Activated naive CD8-positive, alpha-beta T cell treated with anti-CD3 and anti-CD28 coated beads for 36 hours (primary cell): ENCODE measurements around the gene COQ3. TPM values are rescaled to one million over a fixed set of nuclear protein-coding genes. Genes with fewer than 3 reads are reported as not detected.

ENCODE experiments used
- DNase-seq: peaks from one replicate; pipeline ENCODE4 v3.0.0; 2021
- H3K27ac Mint-ChIP-seq: one replicate; pipeline ENCODE4 v1.8.0; 2022; ENCODE audit warnings: mild to moderate bottlenecking, moderate library complexity, mixed read lengths
- H3K27me3 Mint-ChIP-seq: one replicate; pipeline ENCODE4 v1.8.0; 2022; ENCODE audit warnings: mild to moderate bottlenecking, mixed read lengths
- H3K36me3 Mint-ChIP-seq: one replicate; pipeline ENCODE4 v1.8.0; 2021; ENCODE audit warnings: mild to moderate bottlenecking, mixed read lengths
- H3K4me1 Mint-ChIP-seq: one replicate; pipeline ENCODE4 v1.8.0; 2021; ENCODE audit warnings: mixed read lengths
- H3K4me3 Mint-ChIP-seq: one replicate; pipeline ENCODE4 v1.8.0; 2022; ENCODE audit warnings: mild to moderate bottlenecking, moderate library complexity, mixed read lengths
- H3K9me3 Mint-ChIP-seq: one replicate; pipeline ENCODE4 v1.8.0; 2022; ENCODE audit warnings: mixed read lengths
- total RNA-seq, 2 experiments: library from RNA; stranded (reverse); gene quantifications; one replicate each; pipeline ENCODE4 v1.2.3, GENCODE V29; 2021

COQ3 gene, protein sequence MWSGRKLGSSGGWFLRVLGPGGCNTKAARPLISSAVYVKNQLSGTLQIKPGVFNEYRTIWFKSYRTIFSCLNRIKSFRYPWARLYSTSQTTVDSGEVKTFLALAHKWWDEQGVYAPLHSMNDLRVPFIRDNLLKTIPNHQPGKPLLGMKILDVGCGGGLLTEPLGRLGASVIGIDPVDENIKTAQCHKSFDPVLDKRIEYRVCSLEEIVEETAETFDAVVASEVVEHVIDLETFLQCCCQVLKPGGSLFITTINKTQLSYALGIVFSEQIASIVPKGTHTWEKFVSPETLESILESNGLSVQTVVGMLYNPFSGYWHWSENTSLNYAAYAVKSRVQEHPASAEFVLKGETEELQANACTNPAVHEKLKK
- 10 to 100 TPM; 21.0 to 23.8 TPM for total RNA-seq

DNA sequence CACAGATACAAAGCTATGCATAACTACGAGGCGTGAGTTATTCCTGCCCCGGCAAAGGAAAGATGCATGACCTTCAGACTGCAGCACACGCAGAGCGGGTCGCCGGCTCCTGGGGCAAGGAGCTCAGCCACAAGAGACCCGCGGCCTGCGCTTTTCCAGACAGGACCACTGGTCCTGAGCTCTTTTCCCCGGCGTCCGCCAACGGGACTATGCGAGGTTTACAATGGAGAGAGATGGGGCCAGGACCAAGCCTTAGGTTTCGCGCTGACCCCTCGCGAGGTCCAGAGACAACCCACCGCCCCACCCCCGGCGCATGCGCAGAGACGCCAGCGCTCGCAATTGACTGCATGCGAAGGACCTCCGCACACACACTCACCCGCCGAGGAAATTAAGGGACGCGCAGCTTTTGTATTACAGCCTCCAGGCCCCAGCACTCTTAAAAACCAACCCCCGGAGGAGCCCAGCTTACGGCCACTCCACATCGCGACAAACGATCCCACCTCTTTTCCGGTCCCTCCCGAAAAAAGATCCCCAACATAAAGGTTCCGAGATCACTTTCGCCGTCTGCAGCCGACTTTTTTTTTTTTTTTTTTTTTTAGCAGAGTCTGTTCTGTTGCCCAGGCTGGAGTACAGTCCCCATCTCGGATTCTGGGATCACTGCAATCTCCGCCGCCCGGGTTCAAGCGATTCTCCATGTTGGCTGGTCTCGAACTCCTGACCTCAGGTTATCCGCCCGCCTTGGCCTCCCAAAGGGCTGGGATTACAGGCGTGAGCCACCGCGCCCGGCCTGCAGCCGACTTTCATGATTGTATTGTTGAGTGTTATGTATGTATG, at the start of gene COQ3:
Gene COQ3, minus strand, starts transcription at position 498 of the 834 bp plus-strand sequence. Its CDS starts 16 bp downstream, at position 482.
- peaks cover 15% of the 10 kb centered on the region for H3K4me1 Mint-ChIP-seq
- no peaks in the 10 kb centered on the region for H3K27me3 Mint-ChIP-seq
- peak; percentile 72 for DNase-seq
- H3K27ac Mint-ChIP-seq: peak within 1 kb of the TSS; percentile 91
- H3K9me3 Mint-ChIP-seq: no peaks in the 10 kb centered on the region
- H3K36me3 Mint-ChIP-seq: peaks cover 6% of the 10 kb centered on the region
- peak within 1 kb of the TSS; percentile 93 for H3K4me3 Mint-ChIP-seq

DNA sequence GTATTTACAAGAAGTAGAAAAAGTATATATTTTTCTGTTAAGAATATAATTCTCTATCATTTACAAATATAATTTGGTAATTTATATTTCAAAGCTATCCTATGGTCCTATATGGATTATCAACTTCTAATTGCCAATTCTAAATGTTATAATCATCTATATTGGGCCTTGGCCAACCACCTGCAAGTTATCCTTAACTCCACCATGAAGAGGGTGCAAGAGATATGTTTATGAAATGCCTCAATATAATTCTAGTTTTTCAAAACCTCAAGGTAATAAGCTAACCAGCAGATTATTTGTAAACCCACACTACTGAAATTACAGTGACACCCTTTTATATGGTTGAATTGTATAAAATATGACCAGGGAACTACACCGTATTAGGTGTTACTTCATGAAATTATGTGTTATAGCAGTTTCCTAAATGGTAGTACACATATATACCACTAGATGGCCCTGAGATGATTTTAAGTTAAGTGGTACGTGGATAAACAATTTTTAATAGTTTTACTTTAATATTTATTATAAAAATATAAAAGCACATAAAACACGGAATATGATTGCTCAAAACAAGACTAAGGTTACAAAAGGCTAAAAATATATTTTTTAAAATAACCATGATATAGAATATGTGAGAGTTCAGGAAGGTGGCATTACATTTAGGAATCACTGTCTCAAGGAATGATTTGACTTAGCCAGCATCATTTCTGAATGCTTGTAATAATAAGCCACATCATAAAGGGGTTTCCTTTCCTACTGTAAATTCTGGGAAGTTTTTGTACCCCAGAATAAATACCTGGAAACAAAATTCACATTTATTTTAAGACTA, 40.9 kb upstream of the COQ3 start:
- no peaks in the 10 kb centered on the region for H3K9me3 Mint-ChIP-seq
- no peak overlapping the region for H3K4me3 Mint-ChIP-seq
- no peaks in the 10 kb centered on the region for H3K27me3 Mint-ChIP-seq
- DNase-seq: no peak
- H3K27ac Mint-ChIP-seq: no peak overlapping the region
- H3K36me3 Mint-ChIP-seq: peaks cover 5% of the 10 kb centered on the region
- H3K4me1 Mint-ChIP-seq: no peaks in the 10 kb centered on the region

DNA sequence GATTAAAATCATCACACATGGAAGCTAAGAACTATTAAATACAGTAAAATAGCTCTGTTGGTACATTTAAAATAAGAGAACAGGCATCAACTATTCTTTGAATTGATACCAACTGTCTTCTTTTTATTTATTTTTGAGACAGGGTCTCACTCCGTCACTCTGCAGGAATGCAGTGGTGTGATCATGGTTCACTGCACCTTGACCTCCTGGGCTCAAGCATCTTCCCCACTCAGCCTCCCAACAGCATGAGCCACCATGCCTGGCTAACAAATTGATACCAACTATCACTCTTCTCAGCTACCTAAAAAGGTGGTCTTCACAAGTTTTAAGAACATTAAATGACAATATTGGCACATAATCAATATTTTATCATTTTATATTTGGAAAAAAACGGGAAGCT, 38.9 kb upstream of the COQ3 start:
- Mint-ChIP-seq H3K27me3 (no peaks in the 10 kb centered on the region), H3K9me3 (no peaks in the 10 kb centered on the region), H3K4me1 (peaks cover 2% of the 10 kb centered on the region), H3K27ac (no peak overlapping the region), H3K36me3 (peaks cover 4% of the 10 kb centered on the region), H3K4me3 (no peak overlapping the region)
- DNase-seq: no peak

DNA sequence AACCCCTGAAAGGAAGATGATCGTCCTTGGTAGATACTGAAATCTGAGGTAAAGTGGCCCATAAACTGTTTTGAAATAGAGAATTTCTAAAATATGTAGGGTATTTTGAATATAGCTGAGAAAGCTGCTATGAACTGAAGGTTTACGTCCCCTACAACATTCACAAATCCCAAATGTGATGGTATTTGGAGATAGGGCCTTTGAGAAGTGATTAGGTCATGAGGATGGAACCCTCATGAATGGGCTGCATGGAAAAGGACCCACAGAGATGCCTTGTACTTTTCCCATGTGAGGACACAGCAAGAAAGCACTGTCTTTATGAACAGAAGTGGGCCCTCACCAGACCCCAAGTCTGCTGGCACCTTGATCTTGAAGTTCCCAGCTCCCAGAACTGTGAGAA, 37.9 kb upstream of the COQ3 start:
- H3K27me3 Mint-ChIP-seq: no peaks in the 10 kb centered on the region
- H3K27ac Mint-ChIP-seq: no peak overlapping the region
- H3K4me1 Mint-ChIP-seq: peaks cover 11% of the 10 kb centered on the region
- H3K4me3 Mint-ChIP-seq: no peak overlapping the region
- H3K36me3 Mint-ChIP-seq: peaks cover 10% of the 10 kb centered on the region
- DNase-seq: no peak
- no peaks in the 10 kb centered on the region for H3K9me3 Mint-ChIP-seq

DNA sequence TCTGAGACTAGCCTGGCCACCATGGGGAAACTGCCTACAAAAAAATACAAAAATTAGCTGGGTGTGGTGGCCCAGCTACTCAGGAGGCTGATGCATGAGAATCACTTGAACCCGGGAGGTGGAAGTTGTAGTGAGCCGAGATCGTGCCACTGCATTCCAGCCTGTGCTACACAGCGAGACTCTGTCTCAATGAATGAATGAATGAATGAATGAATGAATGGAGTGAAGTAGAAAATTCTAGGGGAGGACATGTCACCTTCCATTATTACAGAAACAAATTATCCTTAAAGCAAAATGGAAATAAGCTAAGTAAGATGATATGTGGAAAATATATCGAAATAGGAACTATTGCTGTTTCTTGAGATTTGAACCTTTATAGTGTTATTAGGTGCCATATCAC, 34.0 kb upstream of the COQ3 start:
- Mint-ChIP-seq H3K27ac (no peak overlapping the region), H3K36me3 (peaks cover 26% of the 10 kb centered on the region), H3K27me3 (no peaks in the 10 kb centered on the region)

DNA sequence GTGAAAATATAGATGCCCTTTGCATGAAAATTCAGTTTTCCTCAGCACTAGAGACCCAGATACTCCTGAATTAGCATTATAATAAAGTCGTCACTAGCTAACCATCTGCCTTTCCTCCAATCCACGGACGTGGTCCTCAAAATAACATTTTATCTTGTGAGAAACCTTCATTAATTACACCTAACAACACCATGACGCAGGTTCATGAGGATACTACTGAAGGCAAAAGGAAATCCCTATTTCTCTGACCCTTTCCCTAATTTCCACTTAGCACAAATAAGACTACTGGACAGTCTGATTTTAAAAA, 32.4 kb upstream of the COQ3 start:
- DNase-seq: no peak
- Mint-ChIP-seq H3K4me1 (peaks cover 44% of the 10 kb centered on the region), H3K9me3 (no peaks in the 10 kb centered on the region), H3K27ac (peak overlapping the region; percentile 99), H3K27me3 (no peaks in the 10 kb centered on the region), H3K4me3 (peak overlapping the region; percentile 99), H3K36me3 (peaks cover 38% of the 10 kb centered on the region)

More for the DNA sequence above, 34.0 kb upstream of the COQ3 start:
- Mint-ChIP-seq H3K4me1 (peaks cover 35% of the 10 kb centered on the region), H3K4me3 (no peak overlapping the region), H3K9me3 (no peaks in the 10 kb centered on the region)
- DNase-seq: no peak

DNA sequence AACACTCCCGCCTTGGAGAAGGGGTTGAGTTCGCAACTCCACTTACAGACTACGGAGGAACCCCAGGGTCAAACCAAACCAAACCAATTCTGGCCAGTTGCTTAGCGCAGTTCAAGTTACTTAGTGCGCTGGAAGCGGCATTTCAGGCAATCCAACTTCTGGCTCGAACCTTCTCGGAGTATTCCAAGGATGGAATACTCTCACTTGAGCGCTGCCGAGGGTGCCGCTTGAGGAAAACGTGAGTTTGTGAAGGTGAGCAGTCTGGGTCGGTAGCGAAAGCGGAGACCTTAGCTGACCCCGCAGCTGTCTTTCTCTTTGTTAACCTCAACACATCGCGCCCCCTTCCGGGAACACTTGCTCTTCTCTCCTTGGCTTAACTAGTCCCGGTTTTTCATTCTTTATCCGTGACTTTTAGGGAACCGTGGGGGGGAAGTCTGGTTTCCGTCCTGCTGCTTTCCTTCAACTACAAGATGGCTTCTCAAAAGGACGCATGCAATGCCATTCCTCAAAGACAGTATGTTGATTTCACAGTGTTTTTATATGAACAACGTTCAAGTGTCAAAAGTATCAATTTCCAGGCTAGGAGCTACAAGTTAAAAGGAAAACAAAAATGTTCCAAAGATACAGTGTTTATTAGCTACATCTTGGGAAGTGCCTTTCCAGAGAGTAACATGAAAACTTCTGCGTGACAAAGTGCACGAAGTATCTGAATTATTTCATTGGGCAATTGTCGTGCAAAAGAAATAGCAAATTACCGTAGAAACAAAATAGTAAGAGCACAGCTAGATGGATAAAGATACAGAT, 31.9 kb upstream of the COQ3 start:
- H3K4me1 Mint-ChIP-seq: peaks cover 50% of the 10 kb centered on the region
- H3K9me3 Mint-ChIP-seq: no peaks in the 10 kb centered on the region
- peak overlapping the region; percentile 99 for H3K4me3 Mint-ChIP-seq
- H3K27me3 Mint-ChIP-seq: no peaks in the 10 kb centered on the region
- peaks cover 41% of the 10 kb centered on the region for H3K36me3 Mint-ChIP-seq
- peak; percentile 60 for DNase-seq
- H3K27ac Mint-ChIP-seq: peak overlapping the region; percentile 99

DNA sequence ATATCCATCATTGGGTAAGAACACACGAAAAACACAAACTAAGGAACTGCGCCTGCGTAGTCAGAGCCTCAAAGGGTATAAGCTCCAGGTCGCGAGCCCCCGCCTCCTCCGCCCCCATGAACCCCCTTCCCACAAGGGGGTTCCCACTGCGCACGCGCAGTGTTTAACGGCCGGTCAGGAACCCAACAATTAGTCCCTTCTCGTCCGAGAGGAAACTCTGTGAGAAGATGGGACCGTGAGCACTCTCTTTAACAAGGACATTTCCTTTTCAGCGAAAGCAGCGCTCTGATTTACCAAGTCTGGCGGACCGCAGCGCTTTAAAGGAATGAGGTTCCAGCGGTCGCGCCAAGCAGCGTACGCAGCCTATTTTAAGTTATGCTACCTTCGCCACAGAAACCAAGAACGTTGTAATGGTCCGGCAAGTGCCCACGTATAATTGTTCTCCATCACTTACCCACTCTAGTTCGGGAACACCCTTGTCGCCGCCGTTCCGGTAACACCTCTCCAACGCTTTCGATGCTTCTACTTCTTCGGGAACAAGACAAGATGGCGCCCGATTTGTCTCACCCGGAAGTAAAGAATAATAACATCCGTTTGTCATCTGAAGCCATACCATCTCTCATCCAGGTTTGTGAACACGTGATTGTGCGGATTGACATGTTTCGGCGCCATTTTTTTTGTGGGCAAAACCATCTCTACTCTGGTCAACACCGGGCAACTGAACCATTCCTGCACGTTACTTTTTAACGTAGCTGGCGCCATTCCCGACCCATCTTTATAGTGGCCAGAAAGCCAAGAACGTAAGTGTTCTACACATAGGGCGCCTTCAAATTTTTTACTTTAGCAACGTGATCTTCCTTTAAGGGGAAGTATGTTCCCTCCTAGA, 31.0 kb upstream of the COQ3 start, which contains the start of gene PNISR:
Gene PNISR, minus strand, starts transcription at position 548 of the 886 bp plus-strand sequence. CDS start 10,649 bp downstream, outside the sequence.
- H3K4me1 Mint-ChIP-seq: peaks cover 56% of the 10 kb centered on the region

DNA sequence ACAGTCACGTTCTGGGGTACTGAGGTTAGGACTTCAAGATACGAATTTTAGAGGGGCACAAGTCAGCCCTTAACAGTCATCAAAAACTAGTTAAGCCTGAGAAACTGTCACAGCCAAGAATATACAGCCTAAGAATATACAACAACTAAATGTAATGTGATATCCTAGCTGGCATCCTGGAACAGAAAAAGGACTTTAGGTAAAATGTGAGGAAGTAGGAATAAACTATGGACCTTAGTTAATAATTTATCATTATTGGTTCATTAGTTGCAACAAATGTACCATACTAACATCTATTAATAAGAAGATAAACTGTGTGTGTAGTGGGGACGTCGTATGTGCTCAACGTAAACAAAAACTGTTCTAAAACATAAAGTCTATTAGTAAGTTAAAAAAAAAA, 30.0 kb upstream of the COQ3 start:
- H3K9me3 Mint-ChIP-seq: no peaks in the 10 kb centered on the region
- peak overlapping the region; percentile 43 for H3K27ac Mint-ChIP-seq
- peaks cover 41% of the 10 kb centered on the region for H3K36me3 Mint-ChIP-seq
- no peak for DNase-seq
- H3K27me3 Mint-ChIP-seq: no peaks in the 10 kb centered on the region
- H3K4me1 Mint-ChIP-seq: peaks cover 59% of the 10 kb centered on the region
- H3K4me3 Mint-ChIP-seq: peak overlapping the region; percentile 99

More for the DNA sequence above, 31.0 kb upstream of the COQ3 start, which contains the start of gene PNISR:
- H3K36me3 Mint-ChIP-seq: peaks cover 41% of the 10 kb centered on the region
- DNase-seq: peak; percentile 83
- H3K9me3 Mint-ChIP-seq: no peaks in the 10 kb centered on the region
- peak within 1 kb of the TSS; percentile 99 for H3K27ac Mint-ChIP-seq
- H3K4me3 Mint-ChIP-seq: peak within 1 kb of the TSS; percentile 99
- no peaks in the 10 kb centered on the region for H3K27me3 Mint-ChIP-seq

DNA sequence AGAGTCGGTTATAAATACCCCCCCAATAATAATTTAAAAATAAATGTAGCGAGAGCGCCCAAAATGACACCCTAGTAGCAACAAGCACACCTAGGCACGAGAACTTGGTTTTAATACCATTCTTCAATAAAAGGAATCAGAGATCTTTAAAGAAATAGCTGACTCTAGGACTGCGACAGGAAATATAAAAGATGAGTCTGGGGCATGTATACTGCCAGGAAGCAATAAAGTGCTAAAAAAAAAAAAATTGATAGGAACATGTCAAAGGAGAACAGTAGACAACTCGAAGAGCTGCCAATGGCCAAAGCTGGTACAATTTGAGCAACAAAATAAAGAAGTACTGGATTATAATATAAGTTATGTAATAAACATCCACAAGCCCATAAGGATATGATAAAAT, 28.9 kb upstream of the COQ3 start:
- peaks cover 61% of the 10 kb centered on the region for H3K4me1 Mint-ChIP-seq
- H3K4me3 Mint-ChIP-seq: peak overlapping the region; percentile 99
- H3K27me3 Mint-ChIP-seq: no peaks in the 10 kb centered on the region
- peaks cover 44% of the 10 kb centered on the region for H3K36me3 Mint-ChIP-seq
- H3K27ac Mint-ChIP-seq: peak overlapping the region; percentile 60
- H3K9me3 Mint-ChIP-seq: no peaks in the 10 kb centered on the region
- DNase-seq: no peak

DNA sequence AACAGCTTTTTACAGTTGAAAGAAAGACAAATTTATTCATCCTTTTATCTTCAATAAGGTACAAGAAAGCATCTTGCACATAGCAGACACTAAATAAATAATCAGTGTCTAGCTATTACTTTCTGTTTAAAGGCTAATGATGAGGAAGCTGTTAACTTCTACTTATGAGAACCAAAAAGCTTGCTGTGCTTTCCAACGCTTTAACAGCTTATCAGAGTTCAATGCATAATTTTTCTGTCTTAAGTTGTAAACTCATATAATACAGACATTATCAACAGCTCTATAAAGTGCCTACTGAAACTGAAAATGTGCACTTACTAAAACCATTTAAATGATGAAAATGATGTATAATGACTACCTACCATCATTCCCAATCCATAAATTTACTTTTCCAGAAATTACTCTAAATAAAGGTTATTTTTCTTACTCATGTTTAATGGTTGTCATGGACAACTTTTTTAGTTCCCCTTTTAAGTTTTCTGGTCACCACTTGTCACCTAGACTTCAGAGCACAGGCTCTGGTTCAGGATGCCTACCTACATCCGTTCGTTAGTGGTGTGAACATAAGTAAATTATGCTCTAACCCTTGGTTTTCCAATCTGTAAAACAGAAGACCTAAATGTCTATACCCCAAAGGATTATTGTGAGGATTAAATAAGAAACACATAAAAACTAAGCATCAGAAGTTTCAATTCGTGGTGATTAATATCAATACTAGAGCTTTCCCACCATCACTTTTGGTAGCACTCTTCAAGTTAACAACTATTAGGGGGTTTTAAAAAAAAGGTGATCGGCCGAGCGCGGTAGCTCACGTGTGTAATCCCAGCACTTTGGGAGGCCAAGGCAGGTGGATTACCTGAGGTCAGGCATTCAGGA, 23.1 kb upstream of the COQ3 start:
- Mint-ChIP-seq H3K27ac (peak overlapping the region; percentile 73), H3K27me3 (no peaks in the 10 kb centered on the region), H3K4me1 (peaks cover 56% of the 10 kb centered on the region), H3K36me3 (peaks cover 28% of the 10 kb centered on the region), H3K9me3 (no peaks in the 10 kb centered on the region), H3K4me3 (peak overlapping the region; percentile 18)
- DNase-seq: no peak

DNA sequence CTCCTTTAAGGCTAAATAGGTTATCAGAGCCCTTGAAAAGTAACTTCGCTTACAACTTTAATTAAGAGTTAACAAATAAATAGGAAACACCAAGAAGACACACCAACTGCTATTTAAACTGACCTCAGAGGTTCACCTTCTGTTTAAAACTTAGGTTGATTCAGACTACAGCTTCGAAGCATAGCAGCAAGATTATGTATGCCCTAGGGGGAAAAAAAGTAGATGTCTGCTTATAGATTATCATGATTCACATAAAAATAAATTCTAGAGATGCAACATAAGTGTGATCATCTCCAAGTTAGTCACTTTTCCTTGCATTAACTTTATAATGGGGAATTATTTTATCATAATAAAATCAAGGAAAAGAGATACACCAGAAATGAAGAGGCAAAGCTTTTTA, 22.2 kb upstream of the COQ3 start:
- Mint-ChIP-seq H3K36me3 (peaks cover 28% of the 10 kb centered on the region), H3K4me3 (no peak overlapping the region), H3K27me3 (no peaks in the 10 kb centered on the region), H3K4me1 (peaks cover 52% of the 10 kb centered on the region), H3K9me3 (no peaks in the 10 kb centered on the region), H3K27ac (peak overlapping the region; percentile 20)
- DNase-seq: no peak

DNA sequence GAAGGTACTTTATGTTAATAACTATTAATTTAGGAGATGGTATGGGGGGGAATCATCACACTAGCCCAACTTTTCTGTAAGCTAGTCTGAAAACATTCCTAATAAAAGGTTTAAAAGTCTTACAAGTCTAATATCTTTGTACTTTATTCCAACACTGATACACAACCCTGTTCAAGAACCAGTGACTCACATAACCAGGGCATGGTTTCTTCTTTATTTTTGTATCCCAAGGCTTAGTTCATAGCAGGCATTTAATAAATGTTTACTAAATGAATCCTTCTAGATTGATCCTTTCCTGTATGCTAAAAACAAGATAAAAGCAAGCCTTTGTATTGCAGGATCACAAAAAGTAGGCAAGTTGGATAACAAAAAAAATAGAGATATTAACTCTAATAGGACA, 21.5 kb upstream of the COQ3 start:
- Mint-ChIP-seq H3K36me3 (peaks cover 30% of the 10 kb centered on the region), H3K9me3 (no peaks in the 10 kb centered on the region), H3K4me3 (no peak overlapping the region), H3K27me3 (no peaks in the 10 kb centered on the region), H3K27ac (no peak overlapping the region), H3K4me1 (peaks cover 50% of the 10 kb centered on the region)
- DNase-seq: no peak
